ENCODE measurements around the gene RGL1. TPM values are rescaled to one million over a fixed set of nuclear protein-coding genes. Genes with fewer than 3 reads are reported as not detected.
"Not testable (repeated sequence)": the region's sequence is repeated elsewhere in the genome, so short reads cannot be mapped to it uniquely, and the experiment has no call there.

RGL1 gene
- total RNA-seq, 1 donor from 2014 or later: 1.7 TPM

DNA sequence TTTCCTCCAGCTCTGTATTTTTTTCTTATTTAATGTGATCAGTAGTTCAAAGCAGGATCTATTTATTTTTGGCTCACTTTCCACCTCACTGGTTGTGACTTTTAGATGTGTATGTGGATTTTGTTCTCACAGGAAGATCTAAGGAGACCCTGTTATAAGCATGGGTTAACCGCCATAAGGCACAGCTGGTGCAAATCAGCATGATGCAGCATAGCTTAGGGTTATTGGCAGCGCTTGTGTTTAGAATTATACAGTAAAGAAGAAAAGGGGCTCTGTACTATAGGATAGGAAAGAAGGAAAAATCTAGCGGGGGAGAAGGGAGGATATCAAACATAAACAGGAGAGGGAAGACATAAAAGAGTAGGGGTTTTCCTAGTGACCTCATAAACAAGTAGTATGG is 26.9 kb upstream of the RGL1 start:
- intact Hi-C loops (cut with micrococcal nuclease): no loop called here
- H3K27ac Mint-ChIP-seq: no peak overlapping the region
- DNase-seq: no peak
- no peak overlapping the region for H3K4me3 Mint-ChIP-seq
- H3K27me3 Mint-ChIP-seq: no peaks in the 10 kb centered on the region
- H3K9me3 Mint-ChIP-seq: peaks cover 9% of the 10 kb centered on the region
- no peaks in the 10 kb centered on the region for H3K36me3 Mint-ChIP-seq (ENCODE audit: low read depth)
- no peaks in the 10 kb centered on the region for H3K4me1 Mint-ChIP-seq

DNA sequence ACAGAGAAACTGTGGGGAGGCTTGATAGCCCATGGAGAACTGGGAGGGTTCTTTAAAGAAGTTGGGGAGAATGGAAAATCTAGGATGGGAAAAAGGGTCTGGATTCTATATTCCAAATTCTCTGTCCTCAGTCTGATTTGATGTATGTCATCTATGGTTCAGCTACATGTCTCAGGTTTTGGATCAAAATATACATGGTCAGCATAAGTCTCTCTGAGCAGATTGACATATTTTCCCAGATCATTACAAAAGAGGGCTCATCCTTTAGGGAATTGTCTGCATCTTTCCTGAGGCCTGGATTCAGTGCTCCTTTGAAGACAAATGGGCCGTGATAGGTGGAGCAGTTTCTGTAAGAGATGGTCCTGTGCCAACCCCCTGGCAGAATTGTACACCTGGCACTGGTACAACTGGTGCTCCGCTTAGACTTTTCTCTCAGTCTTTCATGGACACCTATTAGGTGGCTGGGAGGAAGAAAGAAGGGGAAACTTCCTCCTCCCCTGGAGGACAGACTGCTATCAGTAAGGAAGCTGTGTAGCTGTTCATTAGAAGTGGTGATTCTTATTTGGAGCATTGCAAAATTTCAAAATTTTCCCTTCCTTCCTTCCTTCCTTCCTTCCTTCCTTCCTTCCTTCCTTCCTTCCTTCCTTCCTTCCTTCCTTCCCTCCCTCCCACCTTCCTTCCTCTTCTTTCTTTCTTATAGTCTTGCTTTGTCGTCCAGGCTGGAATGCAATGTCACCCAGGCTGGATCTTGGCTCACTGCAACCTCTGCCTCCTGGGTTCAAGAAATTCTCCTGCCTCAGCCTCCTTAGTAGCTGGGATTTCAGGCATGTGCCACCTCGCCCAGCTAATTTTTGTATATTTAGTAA is 26.1 kb upstream of the RGL1 start:
- Mint-ChIP-seq H3K27ac (no peak overlapping the region), H3K9me3 (peaks cover 6% of the 10 kb centered on the region), H3K4me3 (no peak overlapping the region), H3K36me3 (ENCODE audit: low read depth) (no peaks in the 10 kb centered on the region), H3K4me1 (no peaks in the 10 kb centered on the region), H3K27me3 (no peaks in the 10 kb centered on the region)
- intact Hi-C loops (cut with micrococcal nuclease): no loop called here
- DNase-seq: no peak

DNA sequence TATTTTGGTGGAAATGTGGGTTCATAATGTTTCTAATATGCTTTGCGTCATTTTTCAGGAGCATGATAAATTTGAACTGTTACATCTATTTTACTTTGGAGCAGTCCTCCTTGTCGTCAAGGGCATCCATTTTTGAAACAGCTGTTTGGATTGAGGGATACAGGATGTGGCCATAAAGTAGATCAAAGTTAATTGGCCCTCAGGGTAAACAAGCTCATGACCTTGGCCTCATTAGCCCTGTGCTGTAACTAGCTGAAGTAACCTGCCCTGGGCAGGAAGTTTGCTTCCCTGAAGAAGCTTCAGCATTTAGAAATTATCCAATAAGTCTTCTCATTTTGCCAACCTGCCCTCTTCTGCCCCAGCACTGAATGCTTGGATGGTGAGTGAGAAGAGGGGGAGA is 24.8 kb upstream of the RGL1 start:
- intact Hi-C loops (cut with micrococcal nuclease): no loop called here
- H3K4me1 Mint-ChIP-seq: no peaks in the 10 kb centered on the region
- H3K9me3 Mint-ChIP-seq: peaks cover under 1% of the 10 kb centered on the region
- H3K36me3 Mint-ChIP-seq (ENCODE audit: low read depth): no peaks in the 10 kb centered on the region
- no peaks in the 10 kb centered on the region for H3K27me3 Mint-ChIP-seq
- H3K4me3 Mint-ChIP-seq: no peak overlapping the region
- no peak overlapping the region for H3K27ac Mint-ChIP-seq
- no peak for DNase-seq

DNA sequence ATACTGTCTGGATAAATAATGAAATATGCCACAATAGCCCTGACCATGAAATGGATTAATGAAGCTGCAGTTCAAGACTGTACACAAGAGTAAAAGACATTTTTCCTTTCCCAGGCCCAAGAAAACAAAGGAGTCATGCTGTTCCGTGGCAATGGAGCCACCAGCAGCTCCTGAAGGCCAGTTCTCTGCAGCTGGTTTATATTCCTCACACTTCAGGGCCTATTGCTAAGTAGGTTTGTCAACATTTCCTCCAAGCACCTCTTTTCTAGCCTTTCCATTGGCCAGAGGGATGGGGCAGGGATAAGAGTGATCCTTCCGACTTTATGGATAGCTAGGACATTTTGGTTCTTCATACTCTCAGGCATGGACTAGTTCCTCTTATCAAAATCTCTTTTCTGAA is 24.2 kb upstream of the RGL1 start:
- no peak overlapping the region for H3K4me3 Mint-ChIP-seq
- H3K36me3 Mint-ChIP-seq (ENCODE audit: low read depth): no peaks in the 10 kb centered on the region
- intact Hi-C loops (cut with micrococcal nuclease): no loop called here
- no peaks in the 10 kb centered on the region for H3K27me3 Mint-ChIP-seq
- no peaks in the 10 kb centered on the region for H3K9me3 Mint-ChIP-seq
- no peaks in the 10 kb centered on the region for H3K4me1 Mint-ChIP-seq
- H3K27ac Mint-ChIP-seq: no peak overlapping the region
- no peak for DNase-seq

DNA sequence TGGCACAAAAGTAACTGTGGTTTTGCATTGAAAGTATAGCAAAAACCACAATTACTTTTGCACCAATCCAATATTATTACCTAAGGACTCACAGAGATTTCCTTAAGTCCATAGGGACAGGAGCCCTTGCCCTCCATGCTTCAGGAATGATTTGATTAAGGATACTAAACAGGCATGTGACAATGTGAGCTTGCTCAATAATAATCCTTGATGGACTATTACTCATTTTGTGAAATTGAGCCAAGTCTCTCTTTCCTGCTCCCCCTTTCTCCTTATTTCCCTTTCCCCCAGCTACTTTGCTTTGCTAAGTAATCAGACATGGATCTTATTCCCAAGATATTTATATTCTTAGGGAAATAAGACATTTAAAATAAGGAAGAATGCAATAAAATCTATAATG is 21.6 kb upstream of the RGL1 start:
- DNase-seq: no peak
- H3K36me3 Mint-ChIP-seq (ENCODE audit: low read depth): no peaks in the 10 kb centered on the region
- H3K27ac Mint-ChIP-seq: no peak overlapping the region
- no peaks in the 10 kb centered on the region for H3K27me3 Mint-ChIP-seq
- H3K4me1 Mint-ChIP-seq: no peaks in the 10 kb centered on the region
- H3K4me3 Mint-ChIP-seq: no peak overlapping the region
- intact Hi-C loops (cut with micrococcal nuclease): no loop called here
- no peaks in the 10 kb centered on the region for H3K9me3 Mint-ChIP-seq

DNA sequence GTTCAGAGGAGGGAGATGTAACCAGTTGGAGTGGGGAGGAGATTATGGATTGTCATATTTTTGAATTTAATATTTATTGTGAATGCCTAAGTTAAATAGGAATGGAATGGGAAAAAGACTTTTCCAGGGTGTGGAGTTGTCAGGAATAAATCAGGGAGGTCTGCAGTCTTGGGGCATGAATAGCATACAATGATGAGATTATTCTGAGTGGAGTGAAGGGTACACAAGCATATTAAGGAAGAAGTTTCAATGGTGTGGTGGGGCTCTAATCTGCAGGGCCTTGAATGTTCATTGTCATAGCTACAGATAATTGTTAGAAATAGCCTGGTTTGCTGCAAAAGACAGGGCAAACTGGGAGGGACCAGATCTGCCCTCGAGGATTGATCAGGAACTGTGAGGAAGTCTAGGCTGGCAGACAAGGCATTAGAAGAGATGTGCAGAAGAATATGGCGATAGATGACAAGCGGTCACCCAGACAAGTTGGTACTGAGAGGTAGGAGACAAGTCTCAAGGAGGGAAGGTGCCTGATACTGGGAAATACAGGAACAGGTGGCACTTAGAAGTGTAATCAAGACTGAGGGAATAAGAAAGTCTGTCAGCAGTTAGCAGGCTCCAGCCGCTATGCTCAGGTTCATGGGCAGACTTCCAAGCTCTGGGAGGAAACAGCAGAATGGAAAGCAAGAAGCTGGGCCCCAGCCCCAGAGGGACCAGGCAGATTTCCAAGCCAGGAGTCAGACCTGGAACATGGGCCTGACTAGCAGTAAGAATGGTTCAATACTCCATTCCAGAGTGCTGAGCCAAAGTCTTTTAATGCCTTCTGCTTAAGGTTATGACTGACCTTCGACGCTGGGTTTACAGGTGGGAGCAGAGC is 20.9 kb upstream of the RGL1 start:
- H3K27ac Mint-ChIP-seq: no peak overlapping the region
- no peaks in the 10 kb centered on the region for H3K27me3 Mint-ChIP-seq
- no peak for DNase-seq
- H3K9me3 Mint-ChIP-seq: no peaks in the 10 kb centered on the region
- intact Hi-C loops (cut with micrococcal nuclease): no loop called here
- H3K4me1 Mint-ChIP-seq: no peaks in the 10 kb centered on the region
- no peak overlapping the region for H3K4me3 Mint-ChIP-seq
- no peaks in the 10 kb centered on the region for H3K36me3 Mint-ChIP-seq (ENCODE audit: low read depth)

DNA sequence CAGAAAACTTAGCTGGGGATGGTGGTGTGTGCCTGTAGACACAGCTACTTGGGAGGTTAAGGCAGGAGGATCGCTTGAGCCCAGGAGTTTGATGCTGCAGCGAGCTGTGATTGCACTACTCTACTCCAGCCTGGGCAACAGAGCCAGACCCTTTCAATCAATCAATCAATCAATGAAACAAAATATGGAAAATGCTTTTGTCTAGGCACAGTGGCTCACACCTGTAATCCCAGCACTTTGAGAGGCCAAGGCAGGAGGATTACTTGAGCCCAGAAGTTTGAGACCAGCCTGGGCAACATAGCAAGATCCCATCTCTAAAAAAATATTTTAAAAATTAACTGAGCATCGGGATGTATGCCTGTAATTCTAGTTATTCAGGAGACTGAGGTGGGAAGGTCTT is 19.0 kb upstream of the RGL1 start:
- intact Hi-C loops (cut with micrococcal nuclease); H3K27me3 Mint-ChIP-seq; DNase-seq; H3K36me3 Mint-ChIP-seq (ENCODE audit: low read depth); H3K27ac Mint-ChIP-seq; H3K4me3 Mint-ChIP-seq; H3K9me3 Mint-ChIP-seq; H3K4me1 Mint-ChIP-seq: not testable (repeated sequence)

DNA sequence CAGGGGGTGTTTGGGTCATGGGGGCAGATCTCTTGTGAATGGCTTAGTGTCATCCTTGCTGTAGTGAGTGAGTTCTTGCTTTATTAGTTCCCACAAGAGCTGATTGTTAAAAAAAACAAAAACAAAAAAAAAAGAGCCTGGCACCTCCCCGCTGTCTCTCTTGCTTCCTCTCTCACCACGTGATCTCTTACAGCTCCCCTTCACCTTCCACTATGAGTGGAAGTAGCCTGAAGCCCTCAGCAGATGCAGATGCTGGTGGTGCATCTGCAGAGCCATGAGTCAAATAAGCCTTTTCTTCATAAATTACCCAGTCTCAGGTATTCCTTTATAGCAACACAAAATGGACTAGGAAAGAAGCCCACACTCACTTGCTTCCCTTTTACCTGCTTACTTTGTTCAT is 17.2 kb upstream of the RGL1 start:
- Mint-ChIP-seq H3K36me3 (ENCODE audit: low read depth) (no peaks in the 10 kb centered on the region), H3K9me3 (no peaks in the 10 kb centered on the region), H3K27ac (no peak overlapping the region), H3K4me1 (no peaks in the 10 kb centered on the region), H3K27me3 (peaks cover 2% of the 10 kb centered on the region), H3K4me3 (no peak overlapping the region)
- no peak for DNase-seq
- intact Hi-C loops (cut with micrococcal nuclease): no loop called here

DNA sequence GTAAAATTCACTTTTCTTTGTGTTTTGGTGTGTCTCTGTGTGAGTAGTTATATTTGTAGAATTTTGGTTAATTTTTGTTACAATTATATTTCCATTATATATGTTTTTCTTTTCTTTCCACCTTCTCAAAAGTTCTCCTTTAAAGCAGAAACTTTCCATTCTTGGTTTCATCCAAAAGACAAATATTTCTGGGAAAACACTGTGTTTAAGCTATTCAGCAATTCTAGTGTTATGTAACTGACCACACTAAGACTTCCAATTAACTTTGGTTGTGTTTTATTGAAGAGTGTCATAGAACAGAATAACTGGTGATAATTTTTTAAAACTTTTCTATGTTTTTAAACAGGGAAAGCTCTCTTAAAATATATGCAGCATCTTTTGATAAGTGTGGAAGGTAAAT is 13.6 kb upstream of the RGL1 start:
- no peaks in the 10 kb centered on the region for H3K4me1 Mint-ChIP-seq
- no peak overlapping the region for H3K4me3 Mint-ChIP-seq
- DNase-seq: no peak
- no peaks in the 10 kb centered on the region for H3K9me3 Mint-ChIP-seq
- no peaks in the 10 kb centered on the region for H3K36me3 Mint-ChIP-seq (ENCODE audit: low read depth)
- peaks cover 3% of the 10 kb centered on the region for H3K27me3 Mint-ChIP-seq
- intact Hi-C loops (cut with micrococcal nuclease): no loop called here
- no peak overlapping the region for H3K27ac Mint-ChIP-seq

DNA sequence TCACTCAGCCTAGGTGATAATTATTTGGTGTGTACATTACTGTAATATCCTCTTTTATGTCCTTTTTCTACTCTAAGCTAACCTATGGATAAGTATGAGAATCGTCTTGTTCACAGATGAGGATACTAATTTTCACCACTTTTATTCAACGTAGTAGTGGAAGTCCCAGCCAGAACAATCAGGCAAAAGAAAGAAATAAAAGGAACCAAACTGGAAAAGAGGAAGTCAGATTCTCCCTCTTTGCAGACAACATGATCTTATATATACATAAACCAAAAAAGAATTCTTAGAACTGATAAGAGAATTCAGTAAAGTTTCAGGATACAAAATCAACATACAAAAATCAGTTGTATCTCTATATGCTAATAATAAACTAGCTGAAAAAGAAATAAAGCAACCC is 12.6 kb upstream of the RGL1 start:
- Mint-ChIP-seq H3K27ac (no peak overlapping the region), H3K36me3 (ENCODE audit: low read depth) (no peaks in the 10 kb centered on the region), H3K27me3 (peaks cover 3% of the 10 kb centered on the region), H3K9me3 (no peaks in the 10 kb centered on the region), H3K4me3 (no peak overlapping the region), H3K4me1 (no peaks in the 10 kb centered on the region)
- intact Hi-C loops (cut with micrococcal nuclease): no loop called here
- DNase-seq: no peak

DNA sequence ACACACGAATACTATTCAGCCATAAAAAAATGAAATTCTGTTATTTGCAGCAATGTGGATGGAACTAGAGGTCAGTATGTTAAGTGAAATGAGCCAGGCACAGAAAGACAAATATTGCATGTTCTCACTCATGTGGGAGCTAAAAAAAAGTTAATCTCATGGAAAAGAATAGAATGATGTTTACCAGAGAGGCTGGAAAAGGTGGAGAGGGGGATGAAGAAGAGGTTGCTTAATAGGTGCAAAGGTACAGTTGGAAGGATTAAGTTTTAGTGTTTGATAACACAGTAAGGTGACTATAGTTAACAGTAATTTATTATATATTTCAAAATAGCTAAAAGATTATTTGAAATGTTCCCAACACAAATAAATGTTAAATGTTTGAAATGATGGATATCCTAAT is 10.8 kb upstream of the RGL1 start:
- DNase-seq: no peak
- Mint-ChIP-seq H3K36me3 (ENCODE audit: low read depth) (no peaks in the 10 kb centered on the region), H3K27ac (no peak overlapping the region), H3K4me1 (no peaks in the 10 kb centered on the region), H3K4me3 (no peak overlapping the region), H3K9me3 (no peaks in the 10 kb centered on the region), H3K27me3 (peaks cover 3% of the 10 kb centered on the region)
- intact Hi-C loops (cut with micrococcal nuclease): no loop called here

DNA sequence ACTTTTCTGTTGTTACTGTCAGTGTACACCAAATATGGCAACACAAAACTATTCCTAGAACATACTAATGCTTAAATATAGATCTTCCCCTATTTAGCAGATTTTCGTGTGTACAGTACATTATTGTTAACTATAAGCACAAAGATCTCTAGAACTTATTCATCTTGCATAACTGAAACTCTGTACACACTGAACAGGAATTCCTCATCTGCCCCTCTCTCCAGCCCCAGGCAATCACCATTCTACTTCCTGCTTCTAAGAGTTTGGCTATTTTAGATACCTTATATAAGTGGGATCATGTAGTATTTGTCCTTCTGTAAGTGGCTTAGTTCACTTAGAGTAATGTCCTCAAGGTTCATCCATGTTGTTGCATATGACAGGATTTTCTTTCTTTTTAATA is 4.5 kb upstream of the RGL1 start:
- Mint-ChIP-seq H3K4me1 (peaks cover 3% of the 10 kb centered on the region), H3K36me3 (ENCODE audit: low read depth) (peaks cover 4% of the 10 kb centered on the region), H3K9me3 (peaks cover 16% of the 10 kb centered on the region), H3K4me3 (no peak overlapping the region), H3K27me3 (peaks cover 3% of the 10 kb centered on the region), H3K27ac (no peak overlapping the region)
- no peak for DNase-seq
- intact Hi-C loops (cut with micrococcal nuclease): no loop called here

DNA sequence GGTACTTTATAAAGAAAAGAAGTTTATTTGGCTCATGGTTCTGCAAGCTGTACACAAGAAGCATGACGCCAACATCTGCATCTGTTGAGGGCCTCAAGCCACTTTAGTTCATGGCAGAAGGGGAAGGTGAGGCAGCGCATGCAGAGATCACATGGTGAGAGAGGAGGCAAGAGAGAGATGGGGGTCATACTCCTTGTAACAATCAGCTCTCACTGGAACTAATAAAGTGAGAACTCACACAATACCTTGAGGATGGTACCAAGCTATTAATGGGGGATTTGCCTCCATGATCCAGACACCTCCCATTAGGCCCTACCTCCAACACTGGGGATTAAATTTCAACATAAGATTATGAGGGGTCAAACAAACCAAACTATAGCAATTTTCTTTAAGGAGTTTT is 3.3 kb upstream of the RGL1 start:
- Mint-ChIP-seq H3K9me3 (peaks cover 16% of the 10 kb centered on the region), H3K36me3 (ENCODE audit: low read depth) (peaks cover 4% of the 10 kb centered on the region), H3K4me1 (peaks cover 9% of the 10 kb centered on the region), H3K4me3 (no peak overlapping the region), H3K27ac (no peak overlapping the region), H3K27me3 (peaks cover 3% of the 10 kb centered on the region)
- no peak for DNase-seq
- intact Hi-C loops (cut with micrococcal nuclease): no loop called here

DNA sequence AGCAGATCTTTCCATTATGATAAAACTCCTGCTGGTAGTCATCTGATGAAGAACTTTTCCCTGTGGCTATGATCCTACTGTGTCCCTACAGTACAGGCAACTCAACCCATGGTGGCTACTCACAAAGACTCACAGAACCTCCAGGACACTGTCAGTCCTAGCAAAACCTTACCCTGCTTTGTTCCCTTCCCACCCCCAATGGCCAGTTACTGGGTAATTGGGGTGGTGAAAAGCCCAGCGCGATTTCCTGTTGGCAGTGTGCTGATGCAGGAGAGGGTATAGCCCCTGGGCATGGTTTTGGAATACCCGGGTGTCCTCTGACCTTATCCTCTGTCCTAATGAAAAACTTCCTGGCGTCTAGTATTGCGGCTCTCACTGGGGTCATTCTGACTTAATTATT is 533 bp upstream of the RGL1 start:
- Mint-ChIP-seq H3K4me1 (peaks cover 11% of the 10 kb centered on the region), H3K27me3 (peaks cover 3% of the 10 kb centered on the region), H3K4me3 (no peak overlapping the region), H3K36me3 (ENCODE audit: low read depth) (peaks cover 4% of the 10 kb centered on the region), H3K9me3 (peaks cover 16% of the 10 kb centered on the region), H3K27ac (no peak overlapping the region)
- no peak for DNase-seq
- intact Hi-C loops (cut with micrococcal nuclease): no loop called here
